Measurements from ENCODE around the gene MSANTD1.

Gene MSANTD1

DNA sequence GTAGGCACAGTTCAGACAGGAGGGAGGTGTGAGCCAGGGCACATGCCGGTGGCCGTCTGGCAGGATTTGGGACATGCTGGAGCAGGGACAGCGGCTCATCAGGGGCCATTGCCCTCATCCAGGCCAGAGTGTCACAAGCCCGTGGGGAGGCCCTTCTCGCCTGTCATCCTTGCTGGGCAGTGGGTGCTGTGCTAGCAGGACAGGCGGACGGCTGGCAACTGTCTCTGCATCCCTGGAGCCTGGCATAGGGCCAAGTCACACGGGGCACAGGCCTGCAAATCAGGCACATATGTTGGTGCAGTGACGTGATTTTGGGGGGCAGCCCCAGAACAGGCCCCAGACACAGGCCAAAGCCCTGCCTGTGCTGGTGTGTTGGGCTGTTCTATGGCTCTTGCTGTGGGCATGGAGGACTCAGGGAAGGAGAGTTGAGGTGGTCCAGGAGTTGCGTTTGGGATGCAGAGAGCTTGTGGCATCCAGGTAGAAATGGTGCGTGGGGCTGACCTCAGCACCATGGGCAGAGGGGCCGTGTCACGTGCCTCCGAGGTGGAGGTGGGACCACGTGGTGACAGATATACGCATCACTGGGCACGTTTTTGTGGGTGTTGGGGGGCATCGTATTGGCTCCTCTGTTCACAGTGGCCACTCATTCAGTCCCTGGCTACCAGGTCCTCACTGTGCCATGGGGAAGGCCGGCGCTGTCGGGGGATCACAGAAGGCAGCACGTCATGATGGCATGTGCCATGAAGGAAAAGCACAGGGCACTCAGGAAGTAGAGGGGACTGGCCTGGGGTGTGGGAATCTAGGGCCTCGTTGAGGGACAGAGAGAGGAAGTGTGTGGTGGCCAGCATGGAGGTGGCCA lies 14.6 kb upstream of the MSANTD1 start:
- DNase-seq = no peak

GRCh38 chr4:3235030-3235345 lies 14.0 kb upstream of the MSANTD1 start:
- no peak for DNase-seq

DNA sequence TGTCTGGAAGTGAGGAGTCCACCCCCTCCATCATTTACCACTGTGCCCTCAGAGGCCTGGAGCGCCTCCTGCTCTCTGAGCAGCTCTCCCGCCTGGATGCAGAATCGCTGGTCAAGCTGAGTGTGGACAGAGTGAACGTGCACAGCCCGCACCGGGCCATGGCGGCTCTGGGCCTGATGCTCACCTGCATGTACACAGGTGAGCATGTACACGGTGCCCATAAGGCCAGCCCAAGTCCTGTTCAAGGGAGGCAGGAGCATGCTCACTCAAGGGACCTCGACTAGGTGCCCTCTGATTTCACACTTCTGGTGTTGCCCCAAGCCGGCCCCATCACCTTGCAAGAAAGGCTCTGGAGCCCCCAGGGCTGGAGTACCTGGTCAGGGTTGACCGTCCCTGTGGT lies 13.4 kb upstream of the MSANTD1 start:
- DNase-seq = no peak

DNA sequence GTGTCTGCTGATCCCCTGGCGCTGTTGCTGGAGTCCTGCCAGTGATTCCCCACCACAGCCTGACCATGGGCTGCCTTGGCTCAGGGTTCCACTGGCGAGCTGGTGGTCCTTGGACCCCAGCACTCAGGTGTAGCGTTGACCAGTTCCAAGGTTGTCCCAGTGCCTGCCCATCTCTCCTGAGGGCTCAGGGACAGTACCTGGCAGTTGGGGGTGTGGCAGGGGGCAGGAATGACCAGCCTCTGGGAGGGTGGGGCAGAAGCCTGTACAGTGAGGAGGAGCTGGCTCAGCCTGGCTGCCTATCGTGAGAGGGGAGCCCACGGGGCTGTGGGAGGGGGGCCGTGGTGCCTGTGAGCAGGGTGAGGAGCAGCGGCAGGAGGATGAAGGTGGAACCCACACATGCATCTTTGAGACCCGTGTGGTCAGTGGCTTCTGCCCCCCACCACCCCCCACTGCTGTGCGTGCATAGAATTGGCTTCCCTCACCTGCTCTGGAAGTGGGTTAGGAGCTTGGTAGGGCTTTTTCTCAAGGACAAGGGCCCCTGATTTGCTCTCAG lies 12.6 kb upstream of the MSANTD1 start:
- no peak for DNase-seq

GRCh38 chr4:3237266-3237665 lies 11.7 kb upstream of the MSANTD1 start:
- no peak for DNase-seq

DNA sequence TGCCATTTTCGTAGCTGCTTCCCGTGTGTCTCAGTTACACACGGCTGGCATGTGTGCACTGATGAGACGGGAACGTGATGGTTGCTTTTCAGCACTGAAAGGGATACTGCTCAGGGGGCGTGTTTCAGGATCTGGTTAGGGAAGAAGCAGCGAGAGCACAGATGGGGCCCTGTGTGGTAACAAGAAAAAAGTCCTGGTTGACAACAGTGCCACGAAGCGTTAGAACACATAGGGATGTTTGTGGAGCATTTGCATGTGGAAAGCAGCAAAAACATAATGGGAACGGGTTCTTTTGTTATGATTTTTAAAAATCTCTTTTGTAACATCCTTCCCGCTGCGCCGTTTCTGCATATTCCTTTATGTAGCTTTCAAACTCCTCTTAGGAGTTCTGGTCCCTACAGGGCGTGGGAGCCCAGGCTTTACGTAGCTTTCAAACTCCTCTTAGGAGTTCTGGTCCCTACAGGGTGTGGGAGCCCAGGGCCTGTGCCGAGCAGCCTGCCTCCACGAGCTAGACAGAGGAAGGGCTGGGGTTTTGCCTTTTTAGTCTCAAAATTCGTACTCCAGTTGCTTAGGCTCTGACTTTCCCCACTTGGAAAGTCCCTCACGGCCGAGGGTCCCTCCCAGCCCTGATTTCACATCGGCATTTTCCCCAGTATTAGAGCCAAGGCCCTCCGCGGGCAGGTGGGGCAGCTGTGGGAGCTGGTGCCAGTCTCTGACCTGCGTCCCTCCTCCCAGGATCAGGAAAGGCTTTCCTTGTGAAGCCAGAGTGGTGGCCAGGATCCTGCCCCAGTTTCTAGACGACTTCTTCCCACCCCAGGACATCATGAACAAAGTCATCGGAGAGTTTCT lies 11.0 kb upstream of the MSANTD1 start:
- DNase-seq = no peak

GRCh38 chr4:3238721-3239120 lies 10.2 kb upstream of the MSANTD1 start:
- no peak for DNase-seq

GRCh38 chr4:3239303-3239702 lies 9.7 kb upstream of the MSANTD1 start:
- DNase-seq = no peak

- no peak for DNase-seq
Measured at GRCh38 chr4:3239998-3240920, 8.7 kb upstream of the MSANTD1 start.

GRCh38 chr4:3240936-3241522 lies 7.9 kb upstream of the MSANTD1 start:
- no peak for DNase-seq

DNA sequence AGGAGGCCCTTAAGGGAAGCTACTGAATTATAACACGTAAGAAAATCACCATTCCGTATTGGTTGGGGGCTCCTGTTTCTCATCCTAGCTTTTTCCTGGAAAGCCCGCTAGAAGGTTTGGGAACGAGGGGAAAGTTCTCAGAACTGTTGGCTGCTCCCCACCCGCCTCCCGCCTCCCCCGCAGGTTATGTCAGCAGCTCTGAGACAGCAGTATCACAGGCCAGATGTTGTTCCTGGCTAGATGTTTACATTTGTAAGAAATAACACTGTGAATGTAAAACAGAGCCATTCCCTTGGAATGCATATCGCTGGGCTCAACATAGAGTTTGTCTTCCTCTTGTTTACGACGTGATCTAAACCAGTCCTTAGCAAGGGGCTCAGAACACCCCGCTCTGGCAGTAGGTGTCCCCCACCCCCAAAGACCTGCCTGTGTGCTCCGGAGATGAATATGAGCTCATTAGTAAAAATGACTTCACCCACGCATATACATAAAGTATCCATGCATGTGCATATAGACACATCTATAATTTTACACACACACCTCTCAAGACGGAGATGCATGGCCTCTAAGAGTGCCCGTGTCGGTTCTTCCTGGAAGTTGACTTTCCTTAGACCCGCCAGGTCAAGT lies 6.9 kb upstream of the MSANTD1 start:
- no peak for DNase-seq

GRCh38 chr4:3243136-3243780 lies 5.7 kb upstream of the MSANTD1 start:
- DNase-seq = no peak

DNA sequence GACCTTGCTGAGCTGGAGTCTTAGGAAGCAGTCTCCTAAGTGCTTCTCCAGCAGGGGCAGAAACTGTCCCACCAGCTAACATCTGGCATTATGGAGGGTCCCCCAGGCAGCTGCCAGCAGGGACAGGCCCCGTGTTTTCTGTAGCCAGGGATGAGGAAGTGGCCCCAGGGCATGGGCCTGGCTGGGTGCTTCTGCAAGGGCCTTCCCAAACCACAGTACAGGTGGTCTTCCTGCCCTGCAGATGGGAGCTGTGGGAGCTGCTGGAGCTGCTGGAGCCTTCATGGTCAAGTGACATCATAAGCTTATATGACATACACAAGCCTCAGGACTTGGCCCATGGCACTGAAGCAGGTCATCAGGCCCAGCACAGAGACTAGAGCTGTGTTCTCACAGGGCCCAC lies 5.0 kb upstream of the MSANTD1 start:
- DNase-seq = no peak

DNA sequence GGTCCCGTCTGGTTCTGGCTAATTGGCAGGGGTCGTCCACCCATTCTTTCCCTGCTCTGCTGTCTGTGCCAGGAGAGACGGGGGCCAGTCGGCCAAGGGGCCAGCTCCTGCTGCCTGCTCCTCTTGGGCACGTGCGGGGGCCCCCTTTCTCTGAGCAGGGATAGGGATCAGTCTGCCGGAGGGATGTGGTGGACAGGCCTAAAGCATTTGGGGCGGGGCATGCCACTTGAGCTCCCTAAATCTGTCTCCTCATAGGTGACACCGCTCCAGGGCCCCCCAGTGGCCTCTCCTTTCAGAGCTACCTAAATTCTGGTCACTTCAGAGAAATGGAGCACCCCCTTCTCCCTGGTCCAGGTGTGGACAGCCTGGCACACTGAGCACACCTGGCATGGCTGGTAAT lies 4.2 kb upstream of the MSANTD1 start:
- DNase-seq = no peak

DNA sequence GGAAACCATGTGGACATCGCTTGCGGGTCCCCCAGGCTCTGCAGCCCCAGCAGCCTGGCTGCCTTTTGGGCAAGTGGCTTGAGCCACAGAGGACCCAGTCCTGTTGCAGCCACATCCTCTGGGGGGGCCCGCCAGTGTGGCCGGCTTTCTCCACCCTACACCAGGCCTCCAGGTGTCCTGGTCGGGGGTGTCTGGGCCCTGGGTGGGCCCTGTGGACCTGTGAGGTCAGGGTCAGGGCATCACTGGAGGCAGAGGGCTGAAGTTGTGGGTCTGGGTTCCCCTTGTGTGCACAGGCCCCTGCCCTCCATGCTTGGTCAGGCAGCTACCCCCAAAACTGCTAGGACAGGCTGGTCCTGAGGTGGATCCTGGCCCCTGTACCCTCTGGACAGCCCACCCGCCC lies 3.3 kb upstream of the MSANTD1 start:
- no peak for DNase-seq

DNA sequence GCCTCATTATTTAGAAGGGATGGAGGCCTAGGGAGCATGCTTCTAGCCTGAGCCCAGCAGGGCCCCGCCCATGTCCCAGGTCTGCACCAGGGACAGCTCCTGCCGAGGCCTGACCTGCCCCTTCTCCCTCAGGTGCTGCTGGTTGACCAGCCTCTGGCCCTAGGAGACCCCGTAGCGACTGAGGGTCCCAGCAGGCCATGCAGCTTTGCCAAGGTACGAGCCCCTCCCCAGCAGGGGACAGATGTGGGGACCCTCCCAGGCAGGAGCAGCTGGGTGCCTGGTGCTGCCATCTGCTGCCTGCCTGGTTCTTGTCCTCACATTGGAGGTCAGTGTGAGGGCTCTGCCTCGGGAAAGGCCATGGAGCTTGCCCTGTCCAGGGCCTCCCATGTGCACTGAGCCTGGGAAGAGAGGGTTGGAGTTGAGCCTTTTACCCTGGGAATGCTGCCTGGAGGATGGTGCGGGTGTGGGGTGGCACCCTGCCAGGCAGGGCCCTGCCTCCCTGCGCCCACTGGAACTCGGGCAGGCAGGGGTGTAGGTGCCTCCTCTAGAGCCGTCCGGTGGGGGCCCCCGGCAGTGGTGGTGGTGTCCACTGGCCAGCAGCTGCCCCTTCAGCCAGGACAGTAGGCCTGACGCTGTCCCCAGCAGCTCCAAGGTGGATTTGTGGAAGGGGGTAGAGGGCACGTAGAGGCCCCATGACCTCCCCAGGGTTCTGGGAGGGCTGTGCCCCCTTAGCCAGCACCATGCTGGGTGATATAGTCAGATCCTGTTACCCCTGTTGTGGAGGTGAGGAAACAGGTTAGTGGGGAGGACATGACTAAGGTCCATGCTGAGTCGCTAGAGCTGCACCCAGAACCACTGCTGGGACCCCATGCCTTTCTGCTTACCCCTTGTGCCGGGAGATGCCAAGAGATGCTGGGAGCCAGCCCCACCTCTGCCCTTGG lies 2.2 kb upstream of the MSANTD1 start:
- no peak for DNase-seq

DNA sequence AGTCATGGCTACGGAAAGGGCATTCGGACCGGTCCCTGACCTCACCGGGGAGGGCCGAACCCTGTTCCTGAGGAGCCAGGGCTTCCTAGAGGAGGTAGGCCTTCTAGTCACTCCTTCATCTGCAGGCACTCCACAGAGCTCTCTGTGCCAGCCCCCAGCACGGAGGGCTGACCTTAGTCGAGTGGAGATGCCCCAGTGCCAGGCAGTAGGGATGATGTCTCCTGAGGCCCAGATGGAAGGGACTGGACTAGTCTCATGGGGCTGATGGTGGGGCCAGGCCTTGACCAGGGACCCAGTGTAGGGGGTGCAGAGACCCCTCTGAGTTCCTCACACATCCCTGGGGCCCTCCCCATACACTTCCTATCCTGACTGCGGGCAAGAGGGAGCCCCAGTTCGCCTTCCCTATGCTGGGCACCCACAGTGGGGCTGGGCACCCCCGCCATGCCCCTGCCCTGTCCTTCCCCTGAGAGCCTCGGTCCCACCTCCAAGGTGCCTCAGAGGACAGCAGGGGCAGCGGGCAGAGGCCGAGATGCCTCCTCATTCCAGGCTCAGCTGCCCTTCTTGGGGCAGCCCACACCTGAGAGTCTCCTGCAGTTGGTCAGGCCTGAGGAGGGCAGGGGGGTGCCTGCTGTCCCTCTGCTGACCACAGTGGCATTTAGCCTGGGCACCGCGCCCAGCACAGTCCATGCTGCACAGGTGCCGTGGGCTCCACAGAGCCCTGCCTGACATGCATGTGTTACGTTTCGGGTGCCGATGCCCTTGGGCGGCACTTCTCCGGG lies 1.4 kb upstream of the MSANTD1 start:
- no peak for DNase-seq

DNA sequence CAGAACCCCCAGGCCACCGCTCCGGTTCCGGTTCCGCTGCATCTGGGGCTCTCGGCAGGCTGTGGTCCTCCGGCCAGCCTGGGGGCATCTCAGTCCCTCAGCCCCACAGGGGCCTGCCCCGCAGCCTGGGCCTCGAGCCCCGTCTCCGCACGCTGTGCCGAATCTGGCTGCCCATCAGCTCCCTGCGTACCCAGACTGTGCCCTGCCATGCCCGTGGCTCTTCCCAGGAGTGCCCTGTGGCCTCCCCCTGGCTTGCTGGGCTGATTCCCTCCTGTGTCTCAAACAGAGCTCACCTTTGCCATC lies 830 bp upstream of the MSANTD1 start:
- no peak for DNase-seq

DNA sequence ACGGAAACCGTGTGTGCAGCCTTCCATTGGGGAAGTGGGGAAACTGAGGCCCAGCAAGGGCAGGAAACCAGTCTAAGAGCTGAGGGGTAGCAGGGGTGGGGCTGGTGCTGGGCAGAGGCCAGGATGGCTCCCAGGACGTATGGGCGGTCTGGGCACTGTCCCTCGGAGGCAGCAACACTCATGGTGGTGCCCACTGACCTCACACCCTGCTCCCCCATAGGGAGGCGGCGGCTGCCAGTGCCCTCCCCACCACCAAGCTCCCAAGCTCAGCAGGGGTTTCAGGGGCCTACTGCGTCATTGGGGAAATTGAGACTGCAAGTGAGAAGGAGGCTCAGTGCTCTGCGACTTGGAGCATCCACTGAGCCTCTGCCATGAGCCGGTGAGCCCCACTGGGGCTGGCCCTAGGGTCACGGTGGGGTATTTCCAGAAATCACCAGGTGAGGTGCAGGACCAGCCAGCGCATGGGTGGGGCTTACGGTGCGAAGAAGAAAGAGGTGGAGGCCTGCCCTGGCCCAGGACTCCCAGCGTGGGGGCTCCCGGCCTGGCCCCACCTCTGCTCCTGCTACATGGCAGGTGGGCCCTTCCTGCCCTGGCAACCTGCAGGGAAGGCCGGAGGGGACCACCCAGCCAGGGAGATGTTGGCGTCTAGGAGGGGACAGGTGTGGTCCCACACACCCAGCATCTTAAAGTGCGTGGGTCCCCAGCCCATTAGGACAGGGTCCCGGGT lies 915 bp downstream of the MSANTD1 start:
- no peak for DNase-seq
